Heart right ventricle (tissue), 16 donors: ENCODE measurements around the gene PALM2AKAP2. TPM values are rescaled to one million over a fixed set of nuclear protein-coding genes. Genes with fewer than 3 reads are reported as not detected.
"Not testable (repeated sequence)": the region's sequence is repeated elsewhere in the genome, so short reads cannot be mapped to it uniquely, and the experiment has no call there.

Experiments used
- ATAC-seq, 8 donors: fragments of 200-7000 bp; cut with Tn5 transposase; one replicate each; pipeline ENCODE4 v1.9.1; 2020; ENCODE audit warnings: mild to moderate bottlenecking in 8 of 8, moderate library complexity in 8 of 8, moderate number of reproducible peaks in 1 of 8
- DNase-seq, 2 donors: peaks; one replicate each; pipeline ENCODE4 v3.0.0-alpha.2; 2020
- H3K27ac ChIP-seq, 10 donors: fragments of 200-600 bp; sonication (generic) in 2 of 10; one replicate each; pipeline versions ENCODE4 v1.5.0 to v1.8.0; 2020 to 2022; ENCODE audit warnings: mild to moderate bottlenecking in 3 of 10
- H3K27me3 ChIP-seq, 7 donors: fragments of 200-600 bp; one replicate each; pipeline ENCODE4 v1.8.0; 2021 to 2022; ENCODE audit warnings: mild to moderate bottlenecking in 2 of 7
- H3K36me3 ChIP-seq, 9 donors: fragments of 200-600 bp; sonication (generic) in 1 of 9; one replicate each; pipeline versions ENCODE4 v1.5.0 to v1.8.0; 2020 to 2022; ENCODE audit warnings: mild to moderate bottlenecking in 2 of 9
- H3K4me1 ChIP-seq, 9 donors: fragments of 200-600 bp; sonication (generic) in 1 of 9; one replicate each; pipeline versions ENCODE4 v1.5.0 to v1.8.0; 2020 to 2022; ENCODE audit warnings: mild to moderate bottlenecking in 4 of 9
- H3K4me3 ChIP-seq, 10 donors: fragments of 200-600 bp; sonication (generic) in 2 of 10; one replicate each; pipeline versions ENCODE4 v1.5.0 to v1.8.0; 2020 to 2022; ENCODE audit warnings: mild to moderate bottlenecking in 7 of 10, moderate library complexity in 2 of 10
- H3K9me3 ChIP-seq, 11 donors: fragments of 200-600 bp in 10 of 11; sonication (generic) in 2 of 11; one replicate each; pipeline versions ENCODE4 v1.5.0 to v1.8.0; 2013 to 2022; ENCODE audit warnings: mild to moderate bottlenecking in 2 of 11, control low read depth in 1 of 11, moderate library complexity in 1 of 11
- CTCF ChIP-seq, 9 donors: fragments of 200-600 bp; sonication (generic) in 2 of 9; IDR thresholded peaks; one replicate each; pipeline versions ENCODE4 v1.5.0 to v1.8.0; 2021 to 2022; ENCODE audit warnings: antibody characterized with exemption in 9 of 9, mild to moderate bottlenecking in 5 of 9, moderate library complexity in 1 of 9
- WGBS, 2 donors: extraction: QIAGEN DNeasy Blood & Tissue Kit; methylation state at CpG; one replicate each; pipeline ENCODE4 v1.1.7; 2013; ENCODE audit warnings: inconsistent platforms in 1 of 2; 5-methylcytosine and 5-hydroxymethylcytosine counted together
- intact Hi-C, 10 donors: fragments of 100-400 bp; cut with DNase I; formaldehyde crosslinking; loops; one replicate each; pipeline versions ENCODE4 v1.11.1 to v1.14.2; 2022
- polyA plus RNA-seq, 2 donors: library from polyadenylated mRNA; stranded (reverse); fragments of 200-250 nt; gene quantifications; one replicate each; pipeline ENCODE4 v1.2.3, GENCODE V29; 2013
- total RNA-seq, 10 donors: library from RNA; stranded (reverse); fragmentation: NEBNext Ultra II Directional in 3 of 10; extraction: Animal tissue kit (Norgen Biotek cat#: 25700) in 3 of 10; gene quantifications; one replicate each; pipeline versions ENCODE4 v1.2.1 to v1.2.4, GENCODE V29; 2021 to 2023
- donor health status: Arrhythmogenic right ventricular cardiomyopathy.
- donor health status: ischemic (EF 13 %, LVEDD 7.1; RV severe dilation, severe dysfunction).
- donor health status: healthy with polysubstance abuse.
- donor health status: DM: no; HTN: yes; CAD: no.
- donor health status: DM: no; HTN: no; CAD: no.
- donor health status: ischemic (EF 25% LVEDD 6.9; RV normal size, moderate dysfunction).
- donor health status: ischemic (EF 25% LVEDD 5.7; RV mildly dilated, moderate dysfunction).
- donor health status: healthy.
- donor health status: DM: yes; HTN: yes; CAD: no.
- donor health status: Ischemic cardiomyopathy.
- donor health status: ischemic (EF 35%, LVEDD 5.7; RV mildly dilated, moderate dysfunction).
- donor health status: nonischemic (EF 11% LVEDD 7.7; RV severe dilation, severe dysfunction).
- donor health status: DM: yes; HTN: yes; CAD: no.
- donor health status: PGD.
- donor health status: ischemic (EF 29% LVEDD 5.4; RV normal size, mild dysfunction).
- donor health status: nonischemic (EF 23%, LVEDD 6.1; RV moderate dilation, normal function).

The PALM2AKAP2 gene
- total and polyA plus RNA-seq, 12 donors, result 3.1 to 111 (median 93.6) TPM

- Histone ChIP-seq H3K36me3 (no peaks in the 10 kb centered on the region), H3K4me3 (no peak overlapping the region), H3K4me1 (peaks cover 3 to 22% (median 18%) of the 10 kb centered on the region in 9 donors), H3K27me3 (no peaks in the 10 kb centered on the region), H3K27ac (no peak overlapping the region), H3K9me3 (no peaks in the 10 kb centered on the region)
- no peak for TF ChIP-seq CTCF (IDR thresholded peaks at IDR 0.05)
- DNase-seq (no peak), ATAC-seq (no peak)
- intact Hi-C loops, result loop anchor here in 2 of 10 donors (10.0 kb wide), 2 partner anchors 63 to 117 kb away; no protein-coding TSS in a partner anchor
- 70 to 72% methylated on average over 1 of the region's 1 CpG for WGBS, 2 donors
Observed at GRCh38 chr9:109821711-109822110, 41.7 kb downstream of the PALM2AKAP2 start.

- not testable (repeated sequence) for ATAC-seq, DNase-seq, H3K4me3 ChIP-seq, H3K27ac ChIP-seq, H3K9me3 ChIP-seq, H3K27me3 ChIP-seq, H3K36me3 ChIP-seq
- WGBS, 2 donors, result 78 to 91% methylated on average over 2 of the region's 2 CpGs
- peaks cover 0 to 13% (median 2%) of the 10 kb centered on the region in 9 donors for H3K4me1 ChIP-seq
- intact Hi-C loops, result loop anchor here in 2 of 10 donors (10.0 kb wide), 2 partner anchors 59 to 121 kb away; no protein-coding TSS in a partner anchor
Observed at GRCh38 chr9:109825383-109825782, 45.4 kb downstream of the PALM2AKAP2 start.

GRCh38 chr9:109826559-109826958 is 46.6 kb downstream of the PALM2AKAP2 start:
- WGBS, 2 donors, result 32 to 53% methylated on average over 1 of the region's 1 CpG

GRCh38 chr9:109828254-109828653 is 48.3 kb downstream of the PALM2AKAP2 start:
- H3K27ac ChIP-seq, result no peak overlapping the region
- no peaks in the 10 kb centered on the region for H3K9me3 ChIP-seq
- H3K27me3 ChIP-seq, result no peaks in the 10 kb centered on the region
- no peak overlapping the region for H3K4me3 ChIP-seq
- WGBS, 2 donors, result 87 to 90% methylated on average over 3 of the region's 3 CpGs
- no peak for DNase-seq
- no peak for TF ChIP-seq CTCF (IDR thresholded peaks at IDR 0.05)
- H3K4me1 ChIP-seq, result peaks cover 0 to 36% (median 19%) of the 10 kb centered on the region in 9 donors
- H3K36me3 ChIP-seq, result no peaks in the 10 kb centered on the region
- intact Hi-C loops, result loop anchor here in 2 of 10 donors (10.0 kb wide), 2 partner anchors 57 to 123 kb away; no protein-coding TSS in a partner anchor
- ATAC-seq, result no peak

More at GRCh38 chr9:109826559-109826958, 46.6 kb downstream of the PALM2AKAP2 start:
- no peaks in the 10 kb centered on the region for H3K27me3 ChIP-seq
- no peaks in the 10 kb centered on the region for H3K36me3 ChIP-seq
- no peak for ATAC-seq
- H3K27ac ChIP-seq, result no peak overlapping the region
- intact Hi-C loops, result loop anchor here in 2 of 10 donors (10.0 kb wide), 2 partner anchors 58 to 122 kb away; no protein-coding TSS in a partner anchor
- no peak overlapping the region for H3K4me3 ChIP-seq
- H3K4me1 ChIP-seq, result peaks cover 0 to 22% (median 8%) of the 10 kb centered on the region in 9 donors
- TF ChIP-seq CTCF (IDR thresholded peaks at IDR 0.05), result no peak
- H3K9me3 ChIP-seq, result no peaks in the 10 kb centered on the region
- no peak for DNase-seq
